RCC 7860 (cell line): Measurements from ENCODE around the gene USP35.
"Not testable (repeated sequence)": the region's sequence is repeated elsewhere in the genome, so short reads cannot be mapped to it uniquely, and the experiment has no call there.

Experiments used
- DNase-seq: peaks from one replicate; pipeline ENCODE4 v3.0.0-alpha.2; 2015; ENCODE audit warnings: low spot score
- FAIRE-seq: peaks from 2 replicates; lab custom pipeline; 2012; peaks lifted over from hg19 to GRCh38; lab: Jason Lieb, UNC

Gene USP35

DNA sequence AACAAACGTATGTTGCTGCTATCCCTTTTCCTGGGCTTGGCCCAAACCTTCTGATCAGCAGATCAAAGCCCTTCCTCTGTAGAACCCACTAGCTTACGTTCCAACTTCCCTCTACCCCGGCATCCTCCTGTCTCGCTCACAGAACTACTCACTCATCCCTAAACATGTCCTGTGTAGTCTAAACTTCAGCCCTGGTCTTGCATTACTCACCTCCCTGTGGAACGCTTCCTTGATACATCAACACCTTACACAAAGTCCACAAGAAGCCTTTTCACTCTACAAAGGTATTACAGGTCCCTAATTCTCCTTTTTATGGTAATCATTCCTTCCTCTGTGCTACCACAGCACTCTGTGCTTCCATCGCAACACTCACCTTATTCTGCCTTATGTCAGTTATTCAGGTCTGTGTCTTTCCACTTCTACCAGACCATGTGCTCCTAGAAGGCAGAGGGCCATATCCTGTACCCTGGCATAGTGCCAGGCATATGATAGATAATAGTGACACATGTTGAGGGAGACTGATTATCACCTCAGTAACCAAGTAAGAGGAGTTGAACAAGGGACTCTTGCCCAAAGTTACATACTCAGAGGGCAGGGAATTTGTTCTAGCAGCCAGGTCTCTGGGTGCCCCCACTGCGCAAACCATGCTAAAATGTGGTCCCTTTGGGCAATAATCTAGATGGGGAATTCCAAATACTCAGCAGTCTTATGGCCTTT is 41.6 kb downstream of the USP35 start:
- DNase-seq (no peak), FAIRE-seq (no peak)

DNA sequence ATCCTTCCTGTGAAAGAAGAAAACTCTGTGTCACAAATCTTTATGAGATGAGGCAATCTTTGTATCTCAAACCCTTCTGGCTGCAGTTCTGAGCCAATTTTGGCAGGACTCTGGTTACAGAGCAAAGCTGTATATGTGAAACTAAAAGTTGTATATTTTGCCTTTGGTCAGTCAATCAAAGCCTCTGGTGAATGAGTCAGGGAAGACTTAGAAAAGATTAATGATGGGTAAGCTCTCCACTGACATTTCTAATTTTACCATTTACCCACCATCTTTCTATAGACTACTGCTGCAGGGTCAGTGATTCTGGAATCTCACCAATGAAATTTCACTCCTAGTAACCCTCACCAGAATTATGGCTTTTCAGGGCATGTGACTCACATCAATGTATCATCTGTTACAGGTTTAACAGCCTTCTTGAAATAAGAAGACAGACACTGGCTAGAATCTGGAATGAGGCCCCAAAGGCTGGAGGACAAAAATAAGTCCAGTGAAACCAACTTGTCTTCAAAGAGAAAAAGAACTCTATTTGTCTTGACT is 43.3 kb downstream of the USP35 start:
- no peak for DNase-seq
- no peak for FAIRE-seq

DNA sequence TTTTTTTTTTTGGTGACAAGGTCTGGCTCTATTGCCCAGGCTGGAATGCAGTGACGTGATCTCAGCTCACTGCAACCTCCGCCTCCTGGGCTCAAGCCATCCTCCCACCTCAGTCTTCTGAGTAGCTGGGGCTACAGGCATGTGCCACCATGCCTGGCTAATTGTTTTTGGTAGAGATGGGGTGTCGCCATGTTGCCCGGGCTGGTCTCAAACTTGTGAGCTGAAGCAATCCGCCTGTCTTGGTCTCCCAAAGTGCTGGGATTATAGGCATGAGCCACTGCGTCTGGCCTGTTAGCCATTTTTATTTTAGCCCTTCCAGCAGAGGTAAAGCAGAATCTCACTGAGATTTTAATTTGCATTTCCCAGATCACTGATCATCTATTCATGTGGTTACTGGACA is 44.3 kb downstream of the USP35 start:
- not testable (repeated sequence) for FAIRE-seq

DNA sequence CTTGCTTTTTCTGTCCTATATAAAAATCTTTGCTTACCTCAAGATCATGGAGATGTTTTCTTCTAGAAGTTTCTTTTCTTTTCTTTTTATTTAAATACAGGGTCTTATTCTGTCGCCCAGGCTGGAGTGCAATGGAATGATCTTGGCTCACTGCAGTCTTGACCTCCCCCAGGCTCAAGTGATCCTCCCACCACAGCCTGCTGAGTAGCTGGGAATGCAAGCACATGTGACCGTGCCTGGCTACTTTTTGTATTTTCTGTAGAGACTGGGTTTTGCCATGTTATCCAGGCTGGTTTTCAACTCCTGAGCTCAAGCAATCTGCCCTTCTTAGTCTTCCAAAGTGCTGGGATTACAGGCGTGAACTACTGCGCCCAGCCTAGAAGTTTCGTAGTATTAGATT is 45.3 kb downstream of the USP35 start:
- FAIRE-seq (no peak), DNase-seq (no peak)

More for the DNA sequence above, 44.3 kb downstream of the USP35 start:
- not testable (repeated sequence) for DNase-seq

DNA sequence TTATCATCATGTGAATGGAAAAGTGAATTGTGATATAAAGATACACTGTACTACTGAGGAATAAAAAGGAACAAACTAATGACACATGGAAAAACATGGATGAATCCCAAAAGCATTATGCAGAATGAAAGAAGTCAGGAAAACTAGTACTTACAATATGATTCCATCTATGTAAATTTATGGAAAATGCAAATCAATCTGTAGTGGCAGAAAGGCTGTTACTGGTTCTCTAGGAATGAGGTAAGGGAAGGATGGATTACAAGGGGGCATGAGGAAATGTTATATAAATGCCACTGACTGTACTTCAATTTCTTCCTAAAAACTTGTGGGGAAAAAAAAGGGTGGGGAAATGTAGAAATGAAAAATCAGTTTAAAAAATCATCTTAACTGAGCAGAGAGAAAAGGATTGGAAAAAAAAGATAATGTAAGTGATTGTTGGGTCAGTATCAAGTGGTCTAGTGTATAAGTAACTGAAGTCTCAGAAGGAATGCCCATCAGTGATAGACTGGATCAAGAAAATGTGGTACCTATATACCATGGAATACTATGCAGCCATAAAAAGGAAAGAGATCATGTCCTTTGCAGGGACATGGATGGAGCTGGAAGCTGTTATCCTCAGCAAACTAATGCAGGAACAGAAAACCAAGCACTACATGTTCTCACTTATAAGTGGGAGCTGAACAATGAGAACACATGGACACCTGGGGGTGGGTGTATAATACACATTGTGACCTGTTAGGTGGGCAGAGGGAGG is 48.8 kb downstream of the USP35 start:
- DNase-seq = no peak
- FAIRE-seq = no peak

DNA sequence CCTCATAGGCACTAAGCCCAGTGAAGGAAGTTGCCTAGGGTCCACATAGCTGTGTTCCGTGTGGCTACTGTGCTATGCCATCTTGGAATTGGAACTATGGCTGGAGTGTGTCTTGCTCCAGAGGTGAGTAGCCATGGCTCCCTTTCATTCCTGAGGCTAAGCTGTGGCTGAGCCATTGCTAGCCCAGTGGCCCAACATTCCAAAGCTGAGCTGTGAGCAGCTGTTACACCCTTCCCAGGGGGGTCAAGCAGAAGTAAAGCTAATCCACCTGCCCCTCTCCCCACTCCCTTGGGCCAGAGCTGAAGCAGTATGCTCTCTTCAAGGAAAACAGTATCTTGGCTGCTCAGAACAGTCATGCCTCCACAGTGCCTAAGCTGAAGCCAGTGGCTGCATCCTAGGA is 51.1 kb downstream of the USP35 start:
- FAIRE-seq = no peak
- no peak for DNase-seq

DNA sequence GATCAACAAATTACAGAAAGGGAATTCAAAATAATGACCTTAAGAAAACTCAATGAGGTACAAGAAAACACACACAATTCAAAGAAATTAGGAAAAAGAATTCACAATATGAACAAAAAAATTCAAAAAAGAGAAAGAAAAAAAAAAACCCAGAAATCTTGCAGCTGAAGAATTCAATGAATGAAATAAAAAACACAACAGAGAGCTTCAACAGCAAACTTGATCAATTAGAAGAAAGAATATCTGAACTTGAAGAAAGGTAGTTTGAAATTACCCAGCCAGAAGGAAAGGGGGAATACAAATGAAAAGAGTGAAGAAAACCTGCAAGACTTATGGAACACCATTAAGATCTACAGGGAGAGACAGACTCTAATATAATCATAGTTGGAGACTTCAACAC is 52.8 kb downstream of the USP35 start:
- DNase-seq = no peak
- no peak for FAIRE-seq

DNA sequence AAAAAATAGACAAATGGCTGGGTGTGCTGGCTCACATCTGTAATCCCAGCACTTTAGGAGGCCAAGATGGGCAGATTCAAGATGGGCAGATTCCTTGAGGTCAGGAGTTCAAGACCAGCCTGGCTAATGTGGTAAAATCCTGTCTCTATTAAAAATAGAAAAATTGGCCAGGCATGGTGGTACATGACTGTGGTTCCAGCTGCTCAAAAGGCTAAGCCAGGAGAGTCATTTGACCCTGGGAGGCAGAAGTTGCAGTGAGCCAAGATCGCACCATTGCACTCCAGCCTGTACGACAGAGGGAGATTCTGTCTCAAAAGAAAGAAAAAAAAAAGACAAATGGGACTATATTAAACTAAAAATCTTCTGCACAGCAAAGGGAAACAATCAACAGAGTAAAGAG is 55.4 kb downstream of the USP35 start:
- DNase-seq = no peak
- FAIRE-seq = no peak

DNA sequence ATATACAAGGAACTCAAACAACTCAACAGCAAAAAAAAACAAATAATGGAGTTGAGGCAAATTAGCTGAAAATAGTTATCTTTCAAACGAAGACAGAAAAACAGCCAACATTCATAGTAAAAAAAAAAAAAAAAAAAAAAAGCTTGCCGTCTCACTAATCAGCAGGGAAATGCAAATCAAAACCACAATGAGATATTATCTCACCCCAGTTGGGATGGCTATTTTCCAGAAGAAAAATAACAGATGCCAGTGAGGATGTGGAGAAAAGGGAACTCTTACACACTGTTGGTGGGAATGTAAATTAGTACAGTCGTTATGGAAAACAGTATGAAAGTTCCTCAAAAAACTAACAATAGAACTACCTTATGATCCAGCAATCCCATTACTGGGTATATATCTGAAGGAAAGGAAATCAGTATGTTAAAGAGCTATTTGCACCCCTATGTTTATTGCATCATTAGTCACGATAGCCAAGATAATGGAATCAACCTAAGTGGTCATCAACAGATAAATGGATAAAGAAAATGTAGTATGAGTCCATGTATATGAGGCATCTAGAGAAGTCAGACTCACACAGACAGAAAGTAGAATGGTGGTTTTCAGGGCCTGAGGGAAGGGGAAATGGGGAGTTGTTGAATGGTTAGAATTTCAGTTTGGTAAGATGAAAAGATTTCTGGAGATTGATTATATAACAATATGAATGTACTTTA is 56.0 kb downstream of the USP35 start:
- FAIRE-seq (no peak), DNase-seq (no peak)

DNA sequence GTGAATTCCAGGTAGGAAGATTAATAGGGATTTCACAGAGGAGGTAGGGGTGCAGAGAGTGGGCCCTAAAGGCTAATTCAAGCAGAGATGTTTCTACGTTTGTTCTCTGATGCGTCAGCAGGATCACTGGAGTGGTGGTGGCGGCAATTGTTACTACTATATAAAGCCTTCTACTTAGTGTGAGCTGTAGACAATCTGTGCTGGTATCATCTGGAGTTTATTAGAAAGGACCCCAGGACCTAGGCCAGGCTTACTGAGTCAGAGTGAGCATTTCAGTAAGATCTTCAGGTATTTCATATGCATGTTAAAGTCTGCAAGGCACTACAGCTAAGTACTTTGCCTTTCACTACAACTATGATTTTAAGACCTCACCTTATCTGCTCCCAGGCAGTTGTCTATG is 59.5 kb downstream of the USP35 start:
- FAIRE-seq (no peak), DNase-seq (no peak)

DNA sequence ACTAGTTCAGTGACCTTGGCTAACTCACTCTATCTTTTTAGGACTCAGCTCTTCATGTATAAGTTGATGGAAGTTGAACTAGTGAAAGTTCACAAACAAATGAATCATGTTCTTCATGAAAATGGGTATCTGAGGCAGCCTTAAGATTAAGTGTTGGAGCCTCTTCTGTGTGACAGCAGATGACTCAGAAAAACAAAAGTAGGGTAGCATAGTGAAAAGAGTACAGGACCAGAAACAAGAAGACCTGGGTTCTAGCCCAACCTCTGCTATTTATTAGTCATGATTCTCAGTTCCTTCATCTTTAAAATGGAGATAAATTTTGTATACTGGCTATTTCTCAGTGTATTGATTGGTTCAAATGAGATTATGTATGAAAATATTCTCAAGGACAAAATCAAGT is 60.2 kb downstream of the USP35 start:
- DNase-seq (no peak), FAIRE-seq (no peak)

DNA sequence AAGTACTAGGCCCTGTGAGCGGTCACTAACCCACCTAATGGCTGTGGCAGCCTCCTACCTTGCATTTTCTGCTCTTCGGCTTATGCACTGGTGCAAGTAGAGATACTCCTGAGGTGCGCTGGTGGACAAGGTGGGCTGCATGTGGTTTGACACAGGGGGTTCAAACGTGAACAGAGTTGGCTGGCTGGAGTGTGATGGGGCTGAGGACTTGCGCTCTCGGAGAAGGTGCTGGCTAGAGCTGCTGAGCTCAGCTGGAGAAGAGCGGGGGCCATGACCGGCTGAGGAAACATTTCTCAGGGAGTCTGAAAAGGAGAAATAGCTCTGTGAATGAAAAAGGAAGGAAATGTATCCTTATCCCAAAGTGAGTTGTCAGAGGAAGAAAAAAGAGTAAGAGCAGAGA is 61.4 kb downstream of the USP35 start:
- no peak for DNase-seq
- FAIRE-seq = no peak

DNA sequence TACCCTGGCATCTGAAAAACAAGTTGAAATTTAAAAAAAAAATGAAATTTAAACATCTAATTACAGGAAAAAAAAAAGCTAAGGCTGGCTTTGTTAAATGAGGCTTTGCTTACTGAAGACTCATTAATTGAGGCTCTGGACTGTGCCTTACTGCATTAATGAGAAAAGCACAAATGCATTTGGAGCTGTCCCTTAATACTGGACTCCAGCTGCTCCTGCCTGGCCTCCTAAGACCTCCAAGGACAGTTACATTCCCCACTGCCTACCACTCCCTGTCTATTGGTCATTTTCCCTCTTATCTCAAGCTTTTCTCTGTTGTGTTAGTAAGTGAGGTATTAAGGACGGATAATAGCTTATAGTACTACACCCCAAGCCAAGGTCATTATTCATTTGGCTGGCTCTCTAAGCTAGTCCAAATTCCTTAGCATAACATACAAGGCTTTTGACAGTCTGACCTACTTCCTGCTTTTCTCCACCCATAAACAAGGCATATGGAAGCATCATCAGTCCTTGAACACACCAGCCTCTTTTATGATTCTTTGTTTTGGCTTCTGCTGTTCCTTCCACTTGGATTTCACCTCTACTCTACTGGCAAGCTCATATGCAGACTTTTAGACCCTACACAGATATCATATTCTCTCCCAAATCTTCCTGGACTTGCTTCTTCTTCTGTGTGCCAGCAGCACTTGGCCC is 62.5 kb downstream of the USP35 start:
- no peak for DNase-seq

DNA sequence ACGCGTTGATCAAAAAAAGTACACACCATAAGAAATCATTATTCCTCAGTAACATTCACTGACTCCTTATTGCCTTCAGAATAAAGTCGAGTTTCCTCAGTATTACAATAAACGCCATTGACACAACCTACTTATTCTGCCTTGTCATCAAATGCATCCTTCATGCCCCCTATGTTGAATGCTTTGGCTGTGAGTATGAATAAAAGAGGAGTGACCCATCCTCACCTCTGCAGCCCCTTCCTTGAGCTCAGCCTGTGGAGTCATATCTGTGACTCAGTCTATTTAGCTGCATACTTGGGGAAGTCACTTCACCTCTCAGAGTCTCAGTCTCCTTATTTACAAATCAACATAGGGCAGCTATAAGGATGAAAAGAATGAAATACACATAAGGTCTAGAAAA is 65.1 kb downstream of the USP35 start:
- FAIRE-seq = no peak

More for the DNA sequence above, 62.5 kb downstream of the USP35 start:
- FAIRE-seq = no peak

DNA sequence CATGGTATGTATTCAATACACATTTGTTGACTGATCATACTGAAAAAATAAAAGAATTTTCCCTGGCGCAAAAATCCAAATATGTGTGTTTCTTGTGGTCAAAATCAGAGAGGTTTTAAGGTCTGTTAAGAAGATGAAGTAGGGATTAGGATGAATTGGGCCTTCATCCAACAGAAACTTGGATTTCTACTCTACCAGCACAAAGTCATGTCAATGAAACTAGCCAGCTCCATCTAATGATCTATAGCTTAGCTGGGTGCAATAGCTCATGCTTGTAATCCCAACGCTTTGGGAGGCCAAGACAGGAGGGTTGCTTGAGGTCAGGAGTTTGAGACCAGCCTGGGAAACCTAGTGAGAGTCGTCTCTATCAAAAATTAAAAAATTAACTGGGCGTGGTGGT is 65.5 kb downstream of the USP35 start:
- FAIRE-seq = no peak

More for the DNA sequence above, 65.1 kb downstream of the USP35 start:
- peak; percentile 8 for DNase-seq

DNA sequence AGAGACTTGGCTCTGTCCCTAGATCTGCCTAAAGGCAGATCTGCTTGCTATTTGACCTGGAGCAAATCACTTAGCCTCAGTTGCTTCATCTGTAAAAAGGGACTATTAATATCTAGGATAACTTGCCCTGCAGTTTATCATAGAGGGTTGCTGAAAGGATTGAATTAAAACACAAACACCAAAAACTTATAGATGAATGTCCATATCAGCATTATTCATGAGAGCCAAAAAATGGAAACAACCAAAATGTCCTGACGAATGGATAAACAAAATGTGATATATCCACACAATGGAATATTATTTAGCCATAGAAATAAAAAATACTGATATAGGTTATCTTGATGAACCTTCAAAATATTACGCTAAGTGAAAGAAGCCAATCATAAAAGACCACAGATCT is 67.2 kb downstream of the USP35 start:
- DNase-seq = no peak
- FAIRE-seq = no peak

More for the DNA sequence above, 65.5 kb downstream of the USP35 start:
- no peak for DNase-seq

DNA sequence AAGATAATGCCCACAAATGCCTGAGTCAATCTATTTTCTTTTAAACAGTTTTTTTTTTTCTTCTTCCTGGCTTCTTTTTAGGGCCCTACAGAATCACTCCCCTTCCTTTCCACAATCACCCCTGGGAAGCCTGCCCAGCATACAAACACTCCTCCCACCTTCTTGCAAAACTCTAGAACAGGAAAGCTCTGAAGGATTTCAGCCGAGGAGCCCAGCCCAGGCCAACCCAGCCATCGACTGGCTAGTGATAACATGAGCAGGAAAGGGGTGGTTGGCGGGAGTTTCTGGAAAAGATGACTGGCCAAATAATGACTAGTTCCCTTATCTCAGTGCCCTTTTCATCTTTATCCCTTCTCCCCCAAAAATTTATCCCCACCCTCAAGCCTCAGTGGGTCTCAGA is 68.2 kb downstream of the USP35 start:
- DNase-seq (no peak), FAIRE-seq (no peak)

DNA sequence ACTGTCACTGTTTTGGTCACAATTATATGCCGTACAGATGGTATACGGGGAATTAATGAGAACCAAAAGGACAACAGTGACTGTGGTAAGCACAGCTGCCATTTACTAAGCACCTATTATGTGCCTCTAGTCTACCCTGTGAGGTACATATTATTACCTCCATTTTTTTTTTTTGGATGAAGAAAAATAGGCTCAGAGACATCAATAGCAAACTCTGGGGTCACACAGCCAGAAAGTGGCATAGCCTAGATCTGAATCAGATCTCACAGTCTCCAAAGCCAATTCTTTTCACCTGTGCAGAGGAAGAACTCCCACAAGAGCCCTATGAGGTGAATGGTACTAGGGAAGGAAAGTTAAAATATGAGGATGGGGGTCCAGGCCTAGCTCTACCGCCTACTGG is 68.9 kb downstream of the USP35 start:
- DNase-seq (no peak), FAIRE-seq (no peak)

DNA sequence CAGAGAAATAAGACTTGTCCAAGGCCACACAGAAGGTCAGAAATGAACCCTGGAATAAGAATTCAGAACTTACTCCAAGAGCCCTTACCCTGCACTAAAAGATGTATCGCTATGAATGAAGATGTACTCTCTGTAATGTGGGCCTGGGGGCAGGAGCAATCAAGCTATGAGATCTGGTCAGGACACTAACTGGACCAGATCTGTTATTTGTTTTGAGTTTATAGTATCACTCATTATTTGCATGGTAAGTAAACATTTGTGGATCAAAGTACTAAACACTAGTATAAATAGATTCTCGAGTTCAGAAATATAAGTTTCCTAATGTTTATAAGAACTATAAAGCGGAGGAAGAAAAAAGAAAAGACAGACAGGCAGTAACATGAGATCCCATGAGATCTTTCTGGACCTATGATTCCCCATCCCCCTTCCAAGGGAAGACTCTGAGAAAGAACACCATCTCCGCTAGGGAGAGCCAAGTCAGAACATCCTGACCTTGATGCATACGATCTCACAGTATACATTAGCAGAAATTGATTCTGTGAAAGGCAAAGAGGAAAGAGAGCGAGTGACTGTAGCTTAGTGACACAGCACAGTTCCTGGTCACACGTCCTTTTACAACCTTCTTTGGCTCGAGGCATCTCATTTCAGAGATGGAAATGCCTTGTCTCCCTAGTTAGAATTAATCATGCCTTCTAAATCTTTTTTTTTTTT is 71.2 kb downstream of the USP35 start:
- FAIRE-seq = no peak
- no peak for DNase-seq

DNA sequence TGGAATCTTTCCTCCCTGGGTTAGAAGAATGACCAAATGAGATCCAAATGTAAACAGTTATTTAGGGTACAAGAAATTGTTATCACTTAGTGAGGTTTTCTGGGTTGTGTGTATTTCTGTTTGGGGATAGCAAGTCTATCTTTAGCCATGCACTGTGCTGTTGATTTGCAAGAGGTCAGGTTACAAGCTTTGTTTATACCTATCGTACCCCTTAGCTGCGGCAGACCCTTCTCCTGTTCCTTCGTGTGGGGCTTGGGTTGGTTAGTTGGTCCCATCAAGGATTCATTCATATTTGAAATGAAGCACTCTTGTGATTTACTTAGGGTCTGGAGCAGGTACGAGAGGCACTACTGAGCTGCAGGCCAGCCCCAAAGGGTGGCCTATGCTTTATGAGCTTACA is 72.6 kb downstream of the USP35 start:
- DNase-seq (no peak), FAIRE-seq (no peak)
